HG03575 (cell line): ENCODE data around the gene TSPAN4.

Source experiments
- ATAC-seq: cut with Tn5 transposase; IDR thresholded peaks from one replicate; pipeline ENCODE4 v1.9.1; 2021; ENCODE audit not compliant: unreplicated experiment, insufficient number of reproducible peaks, low FRiP score; ENCODE audit errors: extremely low read depth

Gene TSPAN4, protein sequence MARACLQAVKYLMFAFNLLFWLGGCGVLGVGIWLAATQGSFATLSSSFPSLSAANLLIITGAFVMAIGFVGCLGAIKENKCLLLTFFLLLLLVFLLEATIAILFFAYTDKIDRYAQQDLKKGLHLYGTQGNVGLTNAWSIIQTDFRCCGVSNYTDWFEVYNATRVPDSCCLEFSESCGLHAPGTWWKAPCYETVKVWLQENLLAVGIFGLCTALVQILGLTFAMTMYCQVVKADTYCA

DNA sequence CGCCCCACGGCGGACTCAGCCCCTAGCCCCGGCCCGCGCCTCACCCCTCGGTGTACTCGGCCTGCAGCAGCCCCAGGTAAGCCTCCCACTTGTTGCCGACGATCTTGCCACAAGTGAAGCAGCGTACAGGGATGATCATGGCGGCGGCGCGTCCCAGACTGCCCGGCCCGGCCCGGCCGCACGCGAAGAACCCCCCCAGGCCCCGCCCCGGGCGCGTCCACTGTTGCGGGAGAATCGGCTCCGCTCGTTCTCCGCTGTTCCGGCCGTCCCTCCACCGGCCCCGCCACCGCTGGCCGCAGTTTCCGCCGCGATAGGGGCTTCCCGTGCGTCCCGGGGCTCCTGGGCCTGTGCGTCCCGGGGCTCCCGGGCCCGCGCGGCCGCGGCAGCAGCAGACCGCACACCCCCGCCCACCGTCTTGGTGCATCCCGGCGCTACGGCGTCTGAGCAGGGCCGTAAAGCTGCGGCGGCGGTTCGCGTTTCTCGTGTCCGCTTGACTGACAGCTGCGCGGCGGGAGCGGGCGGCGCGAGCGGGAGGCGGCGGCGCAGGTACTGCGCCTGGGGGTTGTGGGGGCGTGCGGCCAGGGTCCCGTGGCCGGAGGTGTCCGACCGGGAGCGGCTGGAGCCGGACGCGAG lies at the start of gene TSPAN4, which contains the start of gene POLR2L:
Gene TSPAN4, plus strand, starts transcription at position 483 of the 633 bp plus-strand sequence. CDS start 7,453 bp downstream, outside the sequence.
Gene POLR2L, minus strand, starts transcription at position 160 of the 633 bp plus-strand sequence. Its CDS starts 21 bp downstream, at position 139.
- no peak for ATAC-seq

DNA sequence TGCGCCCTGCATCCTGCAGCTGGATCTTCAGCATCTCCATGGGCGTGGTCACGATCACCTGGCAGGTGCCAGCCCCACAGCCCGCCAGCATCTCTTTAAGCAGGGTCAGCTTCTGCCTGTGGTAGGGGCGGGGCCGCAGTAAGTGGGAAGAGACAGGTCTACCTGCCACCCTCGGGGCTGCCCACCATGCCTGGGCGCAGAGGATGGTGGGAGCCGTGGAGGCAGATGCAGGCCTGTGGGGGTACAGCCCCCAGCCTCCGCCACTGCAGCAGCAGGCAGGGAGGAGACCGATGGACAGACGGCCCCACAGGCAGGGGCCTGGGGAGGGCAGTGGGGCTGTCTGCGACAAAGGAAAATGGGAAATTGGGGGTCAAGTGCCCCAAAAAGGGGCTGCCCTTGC lies 49.8 kb upstream of the TSPAN4 start:
- ATAC-seq, result no peak

DNA sequence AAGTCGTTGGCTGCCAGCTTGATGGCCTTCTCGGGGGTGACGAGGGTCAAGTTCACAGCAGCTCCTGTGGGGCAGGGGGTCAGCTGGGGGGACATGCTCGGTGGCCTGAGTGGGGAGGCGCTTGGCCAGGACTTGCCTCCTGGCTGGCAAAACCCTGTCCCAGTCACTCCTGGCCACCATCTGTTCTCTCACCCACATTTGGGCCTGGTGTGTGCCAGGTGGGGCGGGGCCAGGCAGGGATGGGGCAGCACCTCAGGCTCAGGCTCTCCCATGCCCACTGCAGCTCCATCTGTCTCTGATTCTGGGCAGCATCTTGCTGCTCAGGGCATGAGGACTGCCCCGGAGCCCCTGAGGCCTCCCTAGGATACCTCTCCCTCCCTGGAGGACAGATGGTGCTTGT lies 49.1 kb upstream of the TSPAN4 start:
- no peak for ATAC-seq

DNA sequence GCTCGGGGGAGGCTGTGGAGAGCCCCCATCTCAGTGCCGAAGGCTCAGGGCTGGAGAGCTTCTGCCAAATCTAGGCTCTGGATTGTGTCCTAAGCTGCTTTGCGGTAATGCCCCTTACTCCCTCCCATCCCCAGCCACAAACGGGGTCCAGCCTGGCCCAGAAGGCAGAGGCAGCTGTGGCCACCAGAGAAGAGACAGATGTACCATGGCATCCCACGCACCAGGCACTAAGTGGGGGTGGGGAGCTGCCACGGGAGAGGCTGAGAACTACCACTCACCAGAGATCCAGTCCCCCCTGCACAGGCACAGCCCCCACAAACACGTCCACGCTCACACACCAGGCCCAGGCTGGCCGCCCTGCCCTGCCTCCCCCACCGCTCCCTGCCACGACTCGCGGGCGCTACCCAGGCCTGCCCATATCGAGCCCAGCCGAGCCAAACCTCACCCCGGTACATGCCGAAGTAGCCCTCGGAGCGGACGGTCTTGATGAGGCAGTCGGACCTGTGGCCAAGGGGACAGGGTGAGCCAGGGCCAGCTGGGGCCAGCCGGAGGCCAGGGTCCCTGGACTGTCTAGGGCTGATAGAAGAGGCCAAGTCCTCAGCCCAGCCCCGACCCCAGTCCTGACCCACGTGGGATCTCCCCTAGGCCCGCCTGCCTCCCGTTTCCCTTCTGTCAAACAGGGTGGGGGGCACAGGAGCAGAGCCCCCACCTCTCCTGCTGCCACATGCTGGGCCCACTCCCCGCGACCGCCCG lies 48.5 kb upstream of the TSPAN4 start:
- ATAC-seq, result no peak

DNA sequence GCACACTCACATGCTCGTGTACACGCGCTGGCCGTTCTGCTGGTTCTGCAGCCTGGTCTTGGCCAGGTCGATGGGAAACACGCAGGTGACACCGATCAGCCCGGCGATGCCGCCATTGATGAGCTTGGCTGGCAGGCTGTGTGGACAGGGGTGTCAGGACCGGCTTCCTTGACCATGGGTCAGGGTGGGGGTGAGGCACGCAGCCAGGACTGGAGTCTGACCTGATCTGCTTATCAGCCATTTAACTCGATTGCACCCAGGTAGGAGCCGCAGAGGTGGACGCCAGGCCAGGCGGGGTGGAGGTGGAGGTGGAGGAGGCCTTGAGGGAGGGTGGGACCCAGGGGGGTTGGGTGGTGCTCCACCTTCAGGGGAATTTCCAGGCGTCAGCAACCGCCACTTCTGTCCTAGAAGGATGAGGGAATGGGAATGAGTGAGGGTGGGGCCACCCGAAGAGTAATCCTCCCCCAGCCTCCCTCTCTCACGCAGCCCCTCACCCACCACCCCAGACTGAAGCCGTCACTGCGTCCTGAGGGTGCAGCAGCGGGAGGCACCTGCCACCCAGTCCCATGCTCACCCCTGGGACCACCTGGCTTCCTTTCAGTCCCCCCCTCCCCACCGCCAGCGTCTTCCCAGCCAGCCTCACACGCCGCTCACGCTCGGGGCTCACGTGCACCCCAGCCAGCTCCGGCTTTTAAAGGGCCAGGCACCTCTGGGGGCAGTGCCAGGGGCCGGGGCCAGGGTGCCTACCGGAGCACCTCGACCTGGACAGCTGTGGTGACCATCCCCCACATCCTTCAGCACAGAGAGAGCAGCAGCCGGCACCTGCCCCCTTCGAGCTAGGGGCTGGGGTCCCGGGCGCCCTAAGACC lies 47.7 kb upstream of the TSPAN4 start:
- no peak for ATAC-seq

DNA sequence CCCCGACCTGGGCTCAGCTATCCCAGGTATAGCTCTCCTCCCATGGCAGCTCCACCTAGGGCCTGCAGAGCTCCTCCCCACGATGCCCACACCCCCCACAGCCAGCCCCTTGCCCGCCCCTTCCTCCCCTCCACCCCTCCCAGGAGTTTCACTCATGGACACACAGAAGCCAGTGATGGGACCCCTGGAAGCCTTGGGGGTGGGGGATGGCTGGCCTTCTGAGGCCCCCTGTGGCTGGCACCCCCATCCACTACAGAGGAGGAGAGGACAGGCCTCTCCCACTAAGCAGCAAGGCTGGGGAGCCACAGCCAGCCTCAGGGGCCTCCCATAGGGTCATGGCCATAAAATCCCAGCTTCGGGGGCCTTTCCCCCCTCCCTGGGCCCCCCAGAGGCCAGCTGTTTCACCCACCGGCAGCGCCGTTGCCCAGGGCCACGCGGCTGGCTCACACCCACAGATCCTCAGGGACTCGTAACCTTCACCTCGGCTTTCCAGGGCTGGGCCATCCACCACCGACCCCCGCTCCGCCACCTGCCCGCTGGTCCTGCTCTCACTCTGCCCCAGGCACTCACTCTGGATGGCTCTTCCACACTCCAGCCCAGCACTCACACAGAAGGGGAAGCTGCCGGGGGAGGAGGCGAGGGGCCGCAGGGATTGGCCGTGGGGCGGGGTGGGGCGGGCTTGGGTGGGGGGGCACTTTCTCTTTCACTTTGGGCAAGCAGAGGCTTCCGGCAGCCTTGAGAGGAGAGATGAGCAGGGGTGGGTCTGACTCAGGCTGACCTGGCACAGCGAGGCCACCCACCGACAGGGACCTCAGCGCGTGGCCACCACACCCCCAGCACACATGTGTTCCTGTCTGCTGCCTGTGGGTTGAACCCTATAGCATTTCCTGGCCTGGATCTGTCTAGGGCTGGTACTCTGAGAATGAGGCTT lies 46.8 kb upstream of the TSPAN4 start:
- no peak for ATAC-seq

DNA sequence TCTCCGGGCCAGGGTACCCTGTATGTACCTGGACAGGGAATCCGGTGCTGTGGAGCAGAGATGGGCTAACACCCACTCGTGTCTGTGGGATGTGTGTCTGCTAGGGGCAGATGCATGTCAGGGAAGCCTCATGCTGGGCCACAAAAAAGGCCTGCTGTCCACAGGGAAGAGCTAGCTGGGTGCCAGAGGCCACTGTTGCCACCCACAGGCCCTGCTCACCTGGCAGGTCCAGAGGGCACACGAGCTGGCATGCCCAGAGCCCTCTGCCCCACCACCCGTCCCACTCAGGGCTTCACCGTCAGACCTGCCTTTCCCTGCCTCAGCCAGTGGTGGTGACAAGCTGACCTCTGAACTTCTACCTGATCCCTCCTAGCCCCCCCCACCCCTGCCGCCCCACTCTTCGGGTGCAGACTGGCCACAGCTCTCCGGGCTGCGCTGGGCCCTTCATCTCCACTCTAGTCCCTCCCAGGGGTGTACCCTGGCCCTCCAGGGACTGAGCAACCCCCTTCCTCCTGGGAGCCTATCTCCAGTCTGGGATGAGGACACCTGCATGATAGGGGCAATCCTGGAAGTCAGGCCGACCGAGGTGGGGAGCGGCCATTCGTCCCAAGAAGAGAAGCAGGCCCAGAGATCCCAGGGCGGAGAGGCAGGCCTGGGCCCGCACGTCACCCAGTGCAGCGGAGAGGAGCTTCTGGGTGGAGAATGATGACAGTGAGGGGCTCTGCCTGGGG lies 45.9 kb upstream of the TSPAN4 start:
- no peak for ATAC-seq

DNA sequence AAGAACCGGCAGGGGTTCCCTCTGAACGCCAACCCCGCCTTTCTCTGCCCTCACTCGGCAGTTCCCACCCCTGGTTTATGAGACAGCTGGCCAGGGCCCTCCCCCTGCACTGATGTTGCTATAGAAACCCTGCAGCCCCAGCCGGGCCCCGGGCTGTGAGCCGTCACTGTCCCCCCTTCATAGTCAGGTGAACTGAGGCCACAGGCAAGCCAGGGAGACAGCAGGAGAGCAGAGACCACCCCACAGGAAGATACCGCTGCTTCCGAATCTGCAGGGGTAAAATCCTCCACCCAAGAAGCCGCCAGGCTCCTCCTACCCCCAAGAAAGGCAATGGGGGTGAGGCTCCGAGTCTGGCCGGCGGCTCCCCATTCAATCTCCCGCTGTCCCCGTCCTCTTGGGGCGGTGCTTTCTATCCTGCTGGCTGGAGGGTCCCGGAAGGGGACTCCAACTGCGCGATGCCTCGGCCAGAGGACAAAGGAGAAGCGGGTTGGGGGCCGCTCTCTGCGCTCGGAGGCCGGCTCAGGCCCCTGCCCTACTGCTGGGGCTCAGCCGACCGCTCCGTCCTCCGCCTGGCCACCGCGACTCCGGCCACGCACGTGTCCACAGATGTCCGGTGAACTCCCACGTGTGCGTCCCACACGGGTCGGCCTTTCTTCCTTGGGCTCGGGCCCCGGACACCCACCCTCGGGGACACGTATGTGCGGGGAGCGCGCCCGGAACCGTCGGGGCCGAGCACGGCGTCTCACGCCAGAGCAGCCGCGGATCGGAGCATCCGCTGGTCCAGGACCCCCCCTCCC lies 45.2 kb upstream of the TSPAN4 start:
- no peak for ATAC-seq

DNA sequence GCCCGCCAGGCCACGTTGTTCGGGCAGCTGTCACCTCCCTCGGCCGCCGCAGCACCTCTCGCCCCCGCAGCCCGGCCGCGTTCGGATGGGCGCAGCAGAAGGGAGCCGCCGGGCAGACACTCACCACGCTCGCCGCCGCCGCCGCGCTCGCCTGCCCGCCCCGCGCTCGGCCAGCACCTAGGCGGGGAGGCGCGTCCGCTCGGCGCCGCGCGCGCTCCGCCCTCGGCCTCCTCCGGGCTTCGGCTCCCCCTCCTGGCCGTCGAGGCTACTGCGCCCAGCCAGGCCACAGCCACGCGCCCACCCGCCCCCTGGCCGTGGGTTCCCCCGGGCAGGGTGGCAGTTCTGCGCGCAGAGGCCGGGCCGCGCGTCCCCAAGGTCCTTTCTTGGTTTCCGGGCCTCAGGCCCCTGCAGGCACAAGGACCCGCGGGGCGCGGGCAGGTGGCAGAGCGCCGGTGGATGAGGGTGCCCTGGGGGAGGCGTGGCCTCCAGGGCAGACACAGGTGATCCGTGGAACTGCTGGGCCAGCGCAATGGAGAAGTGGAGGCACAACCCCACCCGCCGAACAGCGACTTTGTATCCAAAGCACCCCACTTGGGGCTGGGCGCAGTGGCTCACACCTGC lies 44.4 kb upstream of the TSPAN4 start, which contains the start of gene SLC25A22:
Gene SLC25A22, minus strand, starts transcription at position 189 of the 621 bp plus-strand sequence. CDS start 3,275 bp downstream, outside the sequence.
- no peak for ATAC-seq

DNA sequence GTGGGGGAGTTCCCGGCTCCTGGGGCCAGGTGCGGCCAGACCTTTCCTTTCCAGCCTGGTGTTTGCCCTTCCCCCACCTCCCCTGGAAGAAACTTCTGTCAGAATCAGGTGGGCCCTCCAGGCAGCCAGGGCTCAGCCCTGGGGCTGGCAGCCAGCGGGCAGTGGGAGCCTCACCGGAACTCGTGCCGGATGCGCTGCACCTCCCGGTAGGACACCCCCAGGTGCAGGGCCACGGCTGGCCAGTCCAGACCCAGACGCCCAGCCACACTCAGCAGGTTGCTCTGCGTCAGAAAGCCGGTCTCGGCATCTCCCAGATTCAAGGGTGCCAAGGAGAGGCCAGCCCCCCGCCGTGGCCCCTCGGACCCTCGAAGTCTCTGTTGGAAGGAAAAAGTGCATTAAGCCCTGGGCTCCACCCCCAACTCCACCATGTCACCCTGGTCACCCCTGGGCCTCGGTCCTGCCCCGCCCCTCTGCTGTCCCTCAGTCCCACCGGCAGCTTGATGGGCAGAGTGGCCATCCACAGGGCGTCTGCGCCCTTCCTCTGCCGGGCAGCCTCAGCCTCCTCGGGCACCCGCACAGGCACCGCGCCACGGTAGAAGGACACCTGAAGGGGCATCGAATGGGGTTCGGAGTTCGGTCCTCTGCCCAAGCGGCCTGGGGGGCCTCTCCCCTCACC lies 42.9 kb upstream of the TSPAN4 start:
- no peak for ATAC-seq

DNA sequence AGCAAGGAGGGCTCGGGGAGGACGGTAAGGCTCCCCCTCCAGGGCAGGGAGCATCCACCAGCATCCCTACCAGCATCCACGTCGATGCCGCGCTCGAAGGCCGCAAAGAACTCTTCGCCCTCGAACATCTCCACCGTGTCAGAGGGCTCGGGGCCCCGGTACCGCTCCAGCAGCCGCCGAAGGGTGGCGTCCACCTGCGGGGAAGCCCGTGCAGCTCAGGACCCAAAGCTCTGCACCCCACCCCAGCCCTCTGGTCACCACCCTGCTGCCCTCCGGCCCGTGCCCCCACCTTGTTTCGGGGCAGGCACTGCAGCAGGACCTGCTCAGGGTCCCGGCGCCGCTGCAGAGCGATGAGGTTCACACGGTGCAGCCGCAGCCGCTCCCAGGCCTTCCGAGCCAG lies 42.2 kb upstream of the TSPAN4 start:
- ATAC-seq, result no peak

DNA sequence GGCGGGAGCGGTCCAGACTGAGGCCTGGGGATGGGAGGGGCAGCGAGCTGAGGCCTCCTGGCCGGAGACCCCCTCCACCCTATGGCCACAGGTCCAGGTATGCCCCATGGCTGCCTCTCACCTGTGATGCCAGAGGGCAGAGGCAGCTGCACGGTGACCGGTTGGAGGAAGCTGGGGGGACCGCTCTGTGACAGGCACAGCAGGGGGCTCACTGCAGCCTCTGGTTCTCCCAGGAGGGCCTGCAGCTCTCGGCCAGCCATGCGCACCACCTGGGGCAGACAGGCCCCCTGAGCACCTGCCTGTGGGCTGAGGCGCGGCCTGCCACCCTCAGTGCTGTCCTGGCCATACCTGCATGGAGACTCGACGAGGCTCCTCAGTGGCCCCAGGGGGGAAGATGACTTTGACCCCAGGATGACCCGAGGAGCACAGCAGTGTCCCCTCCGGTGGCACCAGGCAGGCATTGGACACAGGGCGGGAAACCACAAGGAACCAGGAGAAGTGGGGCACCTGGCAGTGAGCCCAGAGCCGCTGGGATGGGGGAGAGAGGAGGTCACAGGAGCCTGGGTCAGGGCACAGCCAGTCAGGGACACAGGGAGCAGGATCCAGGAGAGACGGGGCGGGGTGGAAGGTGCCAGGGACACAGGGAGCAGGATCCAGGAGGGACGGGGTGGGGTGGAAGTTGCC lies 41.4 kb upstream of the TSPAN4 start:
- no peak for ATAC-seq

DNA sequence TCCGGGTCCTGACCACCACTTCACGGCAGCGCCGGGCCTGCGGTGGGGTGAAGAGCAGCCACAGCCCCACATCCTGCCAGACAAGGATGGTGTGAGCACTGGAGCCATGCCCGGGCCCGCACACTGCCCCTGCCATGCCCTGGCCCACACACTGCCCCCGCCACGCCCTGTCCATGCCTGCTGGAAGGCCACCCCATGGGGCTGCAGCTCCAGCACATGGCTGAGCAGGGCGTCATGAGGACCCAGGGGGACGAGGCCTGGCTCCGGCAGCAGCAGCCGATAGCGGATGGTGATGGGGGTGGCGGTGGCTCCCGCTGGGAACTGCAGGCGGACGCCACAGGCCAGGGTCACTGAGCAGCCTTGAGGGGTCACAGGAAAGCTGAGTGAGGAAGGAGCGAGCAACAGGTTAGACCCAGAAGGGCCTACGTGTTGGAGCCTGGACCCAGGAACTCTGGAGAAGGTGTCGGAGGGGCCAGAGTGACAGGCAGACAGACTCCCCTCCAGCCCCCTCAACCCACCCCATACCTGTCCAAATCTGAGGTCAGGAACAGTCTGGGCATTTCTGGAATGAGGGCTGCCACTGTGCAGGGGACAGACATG lies 40.5 kb upstream of the TSPAN4 start:
- no peak for ATAC-seq

DNA sequence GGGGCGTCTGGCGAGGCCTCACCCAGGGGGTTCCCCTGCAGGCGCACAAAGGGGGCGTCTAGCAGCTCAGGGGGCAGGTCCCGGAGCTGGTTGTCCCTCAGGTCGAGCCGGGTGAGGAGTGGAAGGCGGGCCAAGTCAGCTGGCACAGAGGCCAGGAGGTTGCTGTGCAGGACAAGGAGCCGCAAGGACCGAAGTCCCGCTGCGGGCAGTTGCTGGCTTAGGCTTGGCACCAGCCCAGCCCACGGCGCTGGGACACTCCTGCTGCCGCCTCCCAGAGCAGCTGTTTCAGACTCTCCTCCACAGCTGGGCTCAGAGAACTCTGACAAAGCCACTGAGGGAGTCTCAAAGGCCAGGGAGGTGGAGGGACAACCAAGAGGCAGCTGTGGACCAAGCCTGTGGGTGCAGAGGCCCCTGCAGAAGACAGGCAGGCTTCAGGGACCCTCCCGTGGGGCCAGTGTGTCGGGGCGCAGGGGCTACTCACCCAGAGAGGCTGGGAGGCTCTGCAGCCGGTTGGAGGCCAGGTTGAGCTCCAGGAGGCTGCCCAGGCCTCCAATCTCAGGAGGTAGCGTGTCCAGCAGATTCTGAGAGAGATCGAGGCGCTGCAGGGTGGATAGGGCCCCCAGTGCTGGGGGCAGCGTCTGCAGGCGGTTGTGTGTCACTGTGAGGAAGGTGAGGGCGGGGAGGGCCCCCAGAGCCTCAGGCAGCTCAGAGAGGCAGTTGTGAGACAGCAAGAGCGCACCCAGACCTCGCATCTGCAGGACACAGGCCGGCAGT lies 39.8 kb upstream of the TSPAN4 start:
- ATAC-seq, result no peak
